PC-9 (cell line): ENCODE data around the gene TMEM88. TPM values are rescaled to one million over a fixed set of nuclear protein-coding genes. Genes with fewer than 3 reads are reported as not detected.
"Not testable (repeated sequence)": the region's sequence is repeated elsewhere in the genome, so short reads cannot be mapped to it uniquely, and the experiment has no call there.

Experiments used
- BruUV-seq: library from RNA; stranded (reverse); fragments of 400-500 nt; replicated peaks from 2 replicates; lab custom pipeline; 2021; lab: Mats Ljungman, UMichigan
- CTCF ChIA-PET: fragments of 300-600 bp; sonication (Branson Sonifier 250); formaldehyde crosslinking; loops from one replicate; lab custom pipeline; 2022; ENCODE audit warnings: antibody characterized with exemption; lab: Charles Lee
- POLR2A ChIA-PET: fragments of 300-600 bp; sonication (Branson Sonifier 250); formaldehyde crosslinking; loops from one replicate; lab custom pipeline; 2022; ENCODE audit warnings: antibody characterized with exemption; ENCODE audit not compliant: unreplicated experiment; lab: Charles Lee
- DNase-seq, 2 experiments: peaks; one replicate each; pipeline versions ENCODE4 v3.0.0 to v3.0.0-alpha.2; 2015 to 2022; ENCODE audit warnings: mixed read lengths in 1 of 2
- H2AFZ ChIP-seq: fragments of 200-600 bp; sonication (generic); 2 replicates; pipeline ENCODE4 v1.8.1; 2017; ENCODE audit warnings: antibody characterized with exemption
- H3F3A ChIP-seq: fragments of 200-600 bp; sonication (generic); 2 replicates; pipeline ENCODE4 v1.8.1; 2017; ENCODE audit warnings: antibody characterized with exemption, mild to moderate bottlenecking, low read depth; ENCODE audit not compliant: insufficient read depth
- H3K27ac ChIP-seq: fragments of 200-600 bp; sonication (generic); 2 replicates; pipeline ENCODE4 v1.6.1; 2016; ENCODE audit warnings: mixed run types
- H3K27me3 ChIP-seq: fragments of 200-600 bp; sonication (generic); 2 replicates; pipeline ENCODE4 v1.6.1; 2016; ENCODE audit warnings: low read depth, mixed run types; ENCODE audit not compliant: insufficient read depth
- H3K36me3 ChIP-seq: fragments of 200-600 bp; sonication (generic); 2 replicates; pipeline ENCODE4 v1.6.1; 2016; ENCODE audit warnings: low read depth, mixed run types
- H3K4me1 ChIP-seq: fragments of 200-600 bp; sonication (generic); replicated peaks from 2 replicates; pipeline ENCODE4 v1.6.1; 2016; ENCODE audit warnings: mixed run types; ENCODE audit not compliant: insufficient read depth
- H3K4me2 ChIP-seq: fragments of 200-600 bp; sonication (generic); 2 replicates; pipeline ENCODE4 v1.6.1; 2017; ENCODE audit warnings: mixed run types
- H3K4me3 ChIP-seq: fragments of 200-600 bp; sonication (generic); 2 replicates; pipeline ENCODE4 v1.6.1; 2016; ENCODE audit warnings: mixed run types
- H3K79me2 ChIP-seq: fragments of 200-600 bp; sonication (generic); 2 replicates; pipeline ENCODE4 v1.6.1; 2017; ENCODE audit warnings: low read depth, mixed run types
- H3K9me2 ChIP-seq: fragments of 200-600 bp; sonication (generic); 2 replicates; pipeline ENCODE4 v1.8.1; 2017; ENCODE audit warnings: mild to moderate bottlenecking; ENCODE audit not compliant: insufficient read depth
- H3K9me3 ChIP-seq: fragments of 200-600 bp; sonication (generic); 2 replicates; pipeline ENCODE4 v1.8.1; 2016; ENCODE audit warnings: low read depth; ENCODE audit not compliant: insufficient read depth
- H4K20me1 ChIP-seq: fragments of 200-600 bp; sonication (generic); 2 replicates; pipeline ENCODE4 v1.8.1; 2017; ENCODE audit not compliant: insufficient read depth
- CTCF ChIP-seq: fragments of 200-600 bp; sonication (generic); conservative IDR thresholded peaks from 2 replicates; pipeline ENCODE4 v1.6.1; 2017; ENCODE audit warnings: mixed run types, antibody characterized with exemption, mild to moderate bottlenecking, moderate library complexity
- EZH2 ChIP-seq: fragments of 200-600 bp; sonication (generic); IDR thresholded peaks from 2 replicates; pipeline ENCODE4 v1.8.0; 2017; ENCODE audit warnings: antibody characterized with exemption, low read depth
- intact Hi-C: fragments of 100-400 bp; cut with micrococcal nuclease; formaldehyde crosslinking; loops from one replicate; pipeline ENCODE4 v1.10.0; 2022; ENCODE audit not compliant: unreplicated experiment
- total RNA-seq: library from RNA; stranded (reverse); gene quantifications from 2 replicates; pipeline ENCODE4 v1.2.3, GENCODE V29; 2021

TMEM88 gene
- total RNA-seq, 1 experiment from 2014 or later = 3.1 TPM

- no peaks in the 10 kb centered on the region for H3K27me3 ChIP-seq
- no peak overlapping the region for H2AFZ ChIP-seq
- peak in 1 of 2 experiments; percentile 49 for DNase-seq
- H3K9me3 ChIP-seq = no peaks in the 10 kb centered on the region
- H3K4me1 ChIP-seq = peaks cover 7% of the 10 kb centered on the region; the same call in 1 of the 2 replicates
- ChIA-PET POLR2A (interaction anchor here (0.7 kb wide), 1 partner anchor 50 kb away, joined by 4 read pairs; no protein-coding TSS in a partner anchor), CTCF (interaction anchor here (0.7 to 1.8 kb wide), 6 partner anchors 8 to 195 kb away, joined by 3 to 17 read pairs (median 4); no protein-coding TSS in a partner anchor)
- BruUV-seq = no TSS peak
- intact Hi-C loops = loop anchor here (1.0 to 5.0 kb wide), 6 partner anchors 34 to 194 kb away; no protein-coding TSS in a partner anchor
- no peaks in the 10 kb centered on the region for H3K9me2 ChIP-seq
- peaks cover 3% of the 10 kb centered on the region; the same call in 1 of the 2 replicates for H3F3A ChIP-seq
- no peak overlapping the region for H3K27ac ChIP-seq
- no peak overlapping the region for H3K4me2 ChIP-seq
- TF ChIP-seq EZH2 = no peak
- TF ChIP-seq CTCF = peak; percentile 87
- peaks cover 18% of the 10 kb centered on the region for H3K79me2 ChIP-seq
- H3K4me3 ChIP-seq = no peak overlapping the region
- no peaks in the 10 kb centered on the region for H4K20me1 ChIP-seq
- H3K36me3 ChIP-seq = no peaks in the 10 kb centered on the region
Measured at GRCh38 chr17:7862692-7863437, 8.0 kb downstream of the TMEM88 start.

- H3K27me3 ChIP-seq, CTCF ChIA-PET, DNase-seq, H3K36me3 ChIP-seq, H2AFZ ChIP-seq, H3K4me3 ChIP-seq, H4K20me1 ChIP-seq, H3K79me2 ChIP-seq, H3K9me2 ChIP-seq, H3K4me1 ChIP-seq, H3K9me3 ChIP-seq, H3K27ac ChIP-seq, H3K4me2 ChIP-seq, BruUV-seq, H3F3A ChIP-seq, POLR2A ChIA-PET: not testable (repeated sequence)
- intact Hi-C loops = loop anchor here (5.0 kb wide), 1 partner anchor 48 kb away; no protein-coding TSS in a partner anchor
Measured at GRCh38 chr17:7864384-7864783, 9.5 kb downstream of the TMEM88 start.

GRCh38 chr17:7864995-7865650, 10.3 kb downstream of the TMEM88 start:
- no peaks in the 10 kb centered on the region for H3K79me2 ChIP-seq
- no peak overlapping the region for H3K4me2 ChIP-seq
- ChIA-PET CTCF (interaction anchor here (0.5 to 1.1 kb wide), 2 partner anchors 66 to 125 kb away, joined by 6 read pairs; no protein-coding TSS in a partner anchor), POLR2A (no interaction called here)
- H3K4me3 ChIP-seq = no peak overlapping the region
- H4K20me1 ChIP-seq = no peaks in the 10 kb centered on the region
- no peaks in the 10 kb centered on the region for H3K9me2 ChIP-seq
- no peaks in the 10 kb centered on the region for H3K9me3 ChIP-seq
- H3K27me3 ChIP-seq = no peaks in the 10 kb centered on the region
- no peak overlapping the region for H3K27ac ChIP-seq
- no TSS peak for BruUV-seq
- no peak overlapping the region for H2AFZ ChIP-seq
- H3K36me3 ChIP-seq = no peaks in the 10 kb centered on the region
- DNase-seq = no peak
- no peaks in the 10 kb centered on the region for H3K4me1 ChIP-seq
- intact Hi-C loops = loop anchor here (5.0 kb wide), 1 partner anchor 47 kb away; no protein-coding TSS in a partner anchor
- TF ChIP-seq CTCF (no peak), EZH2 (no peak)
- peaks cover 3% of the 10 kb centered on the region; the same call in 1 of the 2 replicates for H3F3A ChIP-seq
